Smooth muscle cell (in vitro differentiated cells): ENCODE measurements around the gene PPBP. TPM values are rescaled to one million over a fixed set of nuclear protein-coding genes. Genes with fewer than 3 reads are reported as not detected.

Experiments
- DNase-seq: peaks from one replicate; lab custom pipeline; 2025; ENCODE audit not compliant: unreplicated experiment; lab: John Stamatoyannopoulos, UW
- H2AFZ ChIP-seq: fragments of 200-600 bp; sonication (generic); 2 replicates; pipeline ENCODE4 v1.6.0; 2016; ENCODE audit warnings: antibody characterized with exemption, low read depth, mild to moderate bottlenecking
- H3F3A ChIP-seq: fragments of 200-600 bp; sonication (generic); 2 replicates; pipeline ENCODE4 v1.6.0; 2017; ENCODE audit warnings: antibody characterized with exemption, low read depth
- H3K27ac ChIP-seq: fragments of 200-600 bp; sonication (generic); 2 replicates; pipeline ENCODE4 v1.5.1; 2016; ENCODE audit warnings: low read depth, mild to moderate bottlenecking
- H3K27me3 ChIP-seq: fragments of 200-600 bp; sonication (generic); 2 replicates; pipeline ENCODE4 v1.6.1; 2016; ENCODE audit warnings: low read depth, mild to moderate bottlenecking
- H3K36me3 ChIP-seq: fragments of 200-600 bp; sonication (generic); 2 replicates; pipeline ENCODE4 v1.5.1; 2016; ENCODE audit warnings: low read depth
- H3K4me1 ChIP-seq: fragments of 200-600 bp; sonication (generic); 2 replicates; pipeline ENCODE4 v1.5.1; 2016; ENCODE audit warnings: low read depth
- H3K4me2 ChIP-seq: fragments of 200-600 bp; sonication (generic); 2 replicates; pipeline ENCODE4 v1.6.0; 2016; ENCODE audit warnings: mild to moderate bottlenecking
- H3K4me3 ChIP-seq: fragments of 200-600 bp; sonication (generic); 2 replicates; pipeline ENCODE4 v1.5.1; 2016; ENCODE audit warnings: mild to moderate bottlenecking
- H3K79me2 ChIP-seq: fragments of 200-600 bp; sonication (generic); 2 replicates; pipeline ENCODE4 v1.6.0; 2016; ENCODE audit warnings: low read depth, mild to moderate bottlenecking
- H3K9ac ChIP-seq: fragments of 200-600 bp; sonication (generic); 2 replicates; pipeline ENCODE4 v1.6.0; 2016; ENCODE audit warnings: low read depth
- H3K9me3 ChIP-seq: fragments of 200-600 bp; sonication (generic); replicated peaks from 2 replicates; pipeline ENCODE4 v1.5.1; 2016; ENCODE audit warnings: low read depth
- H4K20me1 ChIP-seq: fragments of 200-600 bp; sonication (generic); 2 replicates; pipeline ENCODE4 v1.6.0; 2016; ENCODE audit warnings: low read depth
- CTCF ChIP-seq: fragments of 200-600 bp; sonication (generic); IDR thresholded peaks from 2 replicates; pipeline ENCODE4 v1.5.1; 2017; ENCODE audit warnings: borderline replicate concordance, mild to moderate bottlenecking, antibody characterized with exemption; ENCODE audit not compliant: insufficient read depth, poor library complexity, severe bottlenecking
- WGBS: methylation state at CpG from one replicate; pipeline ENCODE4 v1.1.7; 2016; ENCODE audit warnings: low lambda C conversion rate; 5-methylcytosine and 5-hydroxymethylcytosine counted together
- polyA plus RNA-seq: library from polyadenylated mRNA; unstranded; fragments of >200 nt; fragmentation: Nextera tagmentation; extraction: Ambion mirVana; gene quantifications from 2 replicates; pipeline ENCODE4 v1.2.1, GENCODE V29; 2016
- total RNA-seq: library from RNA; depleted of rRNA; stranded (reverse); fragments of >200 nt; gene quantifications from 2 replicates; pipeline ENCODE4 v1.2.3, GENCODE V29; 2014

PPBP gene
- total and polyA plus RNA-seq, 2 experiments from 2014 or later, result not detected

- WGBS, result 84% methylated on average over 3 of the region's 3 CpGs
- Histone ChIP-seq H3K36me3 (no peaks in the 10 kb centered on the region), H3F3A (no peaks in the 10 kb centered on the region), H3K27ac (peak overlapping the region; percentile 63), H3K9ac (no peak overlapping the region), H3K4me2 (no peak overlapping the region), H3K9me3 (peaks cover 1% of the 10 kb centered on the region), H3K79me2 (no peaks in the 10 kb centered on the region), H2AFZ (no peak overlapping the region), H3K27me3 (no peaks in the 10 kb centered on the region), H4K20me1 (no peaks in the 10 kb centered on the region), H3K4me1 (peaks cover 8% of the 10 kb centered on the region), H3K4me3 (no peak overlapping the region)
- no peak for DNase-seq
- TF ChIP-seq CTCF, result no peak
These were observed 8.5 kb downstream of the PPBP start for GRCh38 chr4:73979407-73979957.

GRCh38 chr4:73978886-73979285, 9.1 kb downstream of the PPBP start:
- no peak overlapping the region for H3K9ac ChIP-seq

GRCh38 chr4:73976716-73977115, 11.3 kb downstream of the PPBP start:
- WGBS, result 63% methylated on average over 4 of the region's 4 CpGs
- H4K20me1 ChIP-seq, result no peaks in the 10 kb centered on the region
- no peak for DNase-seq

More at GRCh38 chr4:73978886-73979285, 9.1 kb downstream of the PPBP start:
- peak overlapping the region; percentile 63 for H3K27ac ChIP-seq
- no peak for TF ChIP-seq CTCF
- H3K79me2 ChIP-seq, result no peaks in the 10 kb centered on the region
- no peak overlapping the region for H3K4me3 ChIP-seq
- H3K36me3 ChIP-seq, result no peaks in the 10 kb centered on the region
- no peaks in the 10 kb centered on the region for H3F3A ChIP-seq
- H3K4me1 ChIP-seq, result peaks cover 8% of the 10 kb centered on the region
- H4K20me1 ChIP-seq, result no peaks in the 10 kb centered on the region
- DNase-seq, result no peak
- H2AFZ ChIP-seq, result no peak overlapping the region
- H3K4me2 ChIP-seq, result peak overlapping the region; percentile 66
- no peaks in the 10 kb centered on the region for H3K27me3 ChIP-seq
- H3K9me3 ChIP-seq, result peaks cover 5% of the 10 kb centered on the region

More at GRCh38 chr4:73976716-73977115, 11.3 kb downstream of the PPBP start:
- Histone ChIP-seq H3K4me2 (peak overlapping the region; percentile 41), H2AFZ (no peak overlapping the region), H3K27me3 (no peaks in the 10 kb centered on the region), H3K27ac (peak overlapping the region; percentile 63), H3K4me1 (peaks cover 8% of the 10 kb centered on the region), H3F3A (no peaks in the 10 kb centered on the region), H3K4me3 (no peak overlapping the region), H3K9ac (no peak overlapping the region), H3K9me3 (peaks cover 13% of the 10 kb centered on the region), H3K36me3 (peaks cover under 1% of the 10 kb centered on the region), H3K79me2 (no peaks in the 10 kb centered on the region)
- TF ChIP-seq CTCF, result no peak
